H9 (cell line): ENCODE data around the gene TAGLN. TPM values are rescaled to one million over a fixed set of nuclear protein-coding genes. Genes with fewer than 3 reads are reported as not detected.

Experiments used
- DNase-seq: peaks from one replicate; pipeline ENCODE4 v3.0.0-alpha.2; 2017
- H2AFZ ChIP-seq: one replicate; pipeline ENCODE4 v1.6.1; 2013; ENCODE audit warnings: mild to moderate bottlenecking, low read length, control low read depth, moderate library complexity
- H2AK5ac ChIP-seq: 2 replicates; pipeline ENCODE4 v1.6.1; 2013; ENCODE audit warnings: low read length, control low read depth, mixed read lengths; ENCODE audit not compliant: insufficient read length
- H2BK120ac ChIP-seq: one replicate; pipeline ENCODE4 v1.6.1; 2013; ENCODE audit warnings: low read depth, mild to moderate bottlenecking, low read length, control low read depth, inconsistent platforms; ENCODE audit not compliant: poor library complexity, severe bottlenecking
- H2BK12ac ChIP-seq: 2 replicates; pipeline ENCODE4 v1.6.1; 2013; ENCODE audit warnings: low read length, control low read depth, mixed read lengths, low read depth; ENCODE audit not compliant: insufficient read length
- H2BK15ac ChIP-seq: 2 replicates; pipeline ENCODE4 v1.6.1; 2013; ENCODE audit warnings: low read depth, low read length, control low read depth
- H2BK20ac ChIP-seq: one replicate; pipeline ENCODE4 v1.6.1; 2013; ENCODE audit warnings: low read depth, mild to moderate bottlenecking, low read length, control low read depth, inconsistent platforms; ENCODE audit not compliant: poor library complexity, severe bottlenecking
- H2BK5ac ChIP-seq: 2 replicates; pipeline ENCODE4 v1.6.1; 2013; ENCODE audit warnings: low read length, control low read depth, mixed read lengths; ENCODE audit not compliant: insufficient read length
- H3K14ac ChIP-seq: 2 replicates; pipeline ENCODE4 v1.6.1; 2013; ENCODE audit warnings: low read length, control low read depth; ENCODE audit not compliant: insufficient read depth
- H3K18ac ChIP-seq: 2 replicates; pipeline ENCODE4 v1.6.1; 2013; ENCODE audit warnings: low read depth, mild to moderate bottlenecking, mixed read lengths, low read length, control low read depth; ENCODE audit not compliant: insufficient read length
- H3K23ac ChIP-seq: 2 replicates; pipeline ENCODE4 v1.6.1; 2013; ENCODE audit warnings: low read length, control low read depth, mixed read lengths, low read depth; ENCODE audit not compliant: insufficient read length
- H3K23me2 ChIP-seq: 2 replicates; pipeline ENCODE4 v1.6.1; 2013; ENCODE audit warnings: low read depth, mild to moderate bottlenecking, mixed read lengths, low read length, control low read depth; ENCODE audit not compliant: insufficient read length, poor library complexity, severe bottlenecking
- H3K27ac ChIP-seq: 2 replicates; pipeline ENCODE4 v1.5.1; 2013; ENCODE audit warnings: low read length, control low read depth, mixed read lengths, low read depth; ENCODE audit not compliant: insufficient read length
- H3K27me3 ChIP-seq: 2 replicates; pipeline ENCODE4 v1.6.1; 2013; ENCODE audit warnings: low read length, control low read depth, inconsistent platforms; ENCODE audit not compliant: insufficient read depth
- H3K4ac ChIP-seq: 2 replicates; pipeline ENCODE4 v1.6.1; 2013; ENCODE audit warnings: low read depth, mild to moderate bottlenecking, control low read depth, inconsistent platforms, low read length, moderate library complexity
- H3K4me1 ChIP-seq: 2 replicates; pipeline ENCODE4 v1.6.1; 2013; ENCODE audit warnings: low read length, control low read depth, inconsistent platforms; ENCODE audit not compliant: insufficient read depth
- H3K4me2 ChIP-seq: 2 replicates; pipeline ENCODE4 v1.6.1; 2013; ENCODE audit warnings: low read length, control low read depth, mixed read lengths; ENCODE audit not compliant: insufficient read length, insufficient read depth
- H3K56ac ChIP-seq: 2 replicates; pipeline ENCODE4 v1.6.1; 2013; ENCODE audit warnings: low read depth, mild to moderate bottlenecking, mixed read lengths, low read length, control low read depth; ENCODE audit not compliant: insufficient read length
- H3K79me1 ChIP-seq: 2 replicates; pipeline ENCODE4 v1.6.1; 2013; ENCODE audit warnings: low read depth, mild to moderate bottlenecking, moderate library complexity, low read length, control low read depth, inconsistent platforms; ENCODE audit not compliant: insufficient read depth, poor library complexity, severe bottlenecking
- H3K79me2 ChIP-seq: 2 replicates; pipeline ENCODE4 v1.6.1; 2013; ENCODE audit warnings: low read length, control low read depth, inconsistent platforms; ENCODE audit not compliant: insufficient read depth
- H3K9ac ChIP-seq: 2 replicates; pipeline ENCODE4 v1.6.1; 2013; ENCODE audit warnings: low read length, control low read depth, mixed read lengths; ENCODE audit not compliant: insufficient read length; ENCODE audit errors: extremely low read depth
- H3K9me3 ChIP-seq: one replicate; pipeline ENCODE4 v1.6.1; 2013; ENCODE audit warnings: low read depth, low read length, inconsistent platforms; ENCODE audit not compliant: control insufficient read depth
- H3T11ph ChIP-seq: one replicate; pipeline ENCODE4 v1.6.1; 2013; ENCODE audit warnings: mild to moderate bottlenecking, low read length, control low read depth, inconsistent platforms
- H4K20me1 ChIP-seq: one replicate; pipeline ENCODE4 v1.6.1; 2013; ENCODE audit not compliant: control insufficient read depth, insufficient read length, insufficient read depth
- H4K5ac ChIP-seq: 2 replicates; pipeline ENCODE4 v1.6.1; 2013; ENCODE audit warnings: low read depth, mild to moderate bottlenecking, mixed read lengths, low read length, control low read depth; ENCODE audit not compliant: insufficient read length
- H4K8ac ChIP-seq: replicated peaks from 2 replicates; pipeline ENCODE4 v1.6.1; 2013; ENCODE audit warnings: low read length, control low read depth, mixed read lengths, low read depth; ENCODE audit not compliant: insufficient read length
- H4K91ac ChIP-seq: 2 replicates; pipeline ENCODE4 v1.6.1; 2013; ENCODE audit warnings: low read depth, mild to moderate bottlenecking, moderate library complexity, mixed read lengths, low read length, control low read depth; ENCODE audit not compliant: insufficient read length
- H3K27ac Mint-ChIP-seq, 3 experiments: 2 replicates in 2 of 3; 3 replicates in 1 of 3; pipeline ENCODE4 v1.8.0; 2020 to 2021; ENCODE audit warnings: mixed read lengths in 3 of 3, mild to moderate bottlenecking in 1 of 3, moderate library complexity in 1 of 3
- H3K27me3 Mint-ChIP-seq: 2 replicates; pipeline ENCODE4 v1.8.0; 2021; ENCODE audit warnings: low read depth, mild to moderate bottlenecking, moderate library complexity, mixed read lengths
- H3K36me3 Mint-ChIP-seq, 3 experiments: 2 replicates in 2 of 3; 3 replicates in 1 of 3; pipeline ENCODE4 v1.8.0; 2020 to 2021; ENCODE audit warnings: low read depth in 3 of 3, mixed read lengths in 3 of 3; ENCODE audit not compliant: insufficient read depth in 1 of 3
- H3K4me1 Mint-ChIP-seq, 2 experiments: 2 replicates each; pipeline ENCODE4 v1.8.0; 2020; ENCODE audit warnings: mixed read lengths in 2 of 2
- H3K4me3 Mint-ChIP-seq, 2 experiments: 2 replicates in 1 of 2; 3 replicates in 1 of 2; pipeline ENCODE4 v1.8.0; 2020 to 2021; ENCODE audit warnings: mild to moderate bottlenecking in 2 of 2, mixed read lengths in 2 of 2, moderate library complexity in 1 of 2
- H3K9me3 Mint-ChIP-seq, 2 experiments: 2 replicates in 1 of 2; 3 replicates in 1 of 2; pipeline ENCODE4 v1.8.0; 2020; ENCODE audit warnings: mild to moderate bottlenecking in 2 of 2, mixed read lengths in 2 of 2, moderate library complexity in 1 of 2
- WGBS: extraction: QIAGEN DNeasy Blood & Tissue Kit; methylation state at CpG from one replicate; pipeline ENCODE4 v1.1.7; 2013; ENCODE audit warnings: missing lambda C conversion rate, low lambda C conversion rate, mixed read lengths; ENCODE audit not compliant: insufficient read length; ENCODE audit errors: extremely low coverage; 5-methylcytosine and 5-hydroxymethylcytosine counted together
- total RNA-seq: library from RNA; stranded (reverse); gene quantifications from 2 replicates; pipeline ENCODE4 v1.2.1, GENCODE V29; 2021
- TF ChIP-seq, protein P1 (sequence below): fragments of 200-600 bp; sonication (generic); conservative IDR thresholded peaks from 3 replicates; pipeline ENCODE4 v1.8.0; 2021; ENCODE audit warnings: antibody characterized with exemption, mild to moderate bottlenecking

Gene TAGLN
- total RNA-seq, 1 experiment from 2014 or later = 176 TPM

DNA sequence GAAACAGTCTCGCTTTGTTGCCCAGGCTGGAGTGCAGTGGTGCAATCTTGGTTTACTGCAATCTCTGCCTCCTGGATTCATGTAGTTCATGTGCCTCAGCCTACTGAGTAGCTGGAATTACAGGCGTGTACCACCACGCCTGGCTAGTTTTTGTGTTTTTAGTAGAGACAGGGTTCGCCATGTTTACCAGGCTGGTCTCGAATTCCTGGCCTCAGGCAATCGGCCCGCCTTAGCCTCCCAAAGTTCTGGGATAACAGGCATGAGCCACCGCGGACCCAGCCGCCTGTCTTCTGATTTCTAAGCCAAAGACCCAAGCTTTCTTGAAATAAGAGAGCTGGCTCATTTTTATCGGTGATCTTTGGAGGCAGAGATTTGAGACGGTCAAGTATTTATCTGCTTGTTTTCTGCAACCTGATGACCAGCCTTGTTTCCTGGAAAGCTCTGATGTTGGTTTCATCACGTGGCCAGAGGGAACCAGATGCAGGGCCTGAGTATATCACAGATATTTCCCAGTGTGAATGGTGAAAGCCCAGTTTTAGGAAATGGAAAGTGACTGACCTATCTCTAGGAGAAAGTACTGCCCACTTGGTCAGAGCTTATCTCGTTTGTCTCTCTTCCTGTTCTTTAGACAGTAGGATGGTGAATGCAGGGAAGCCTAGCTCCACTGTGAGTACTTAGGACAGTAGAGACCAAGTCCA, 26.3 kb upstream of the TAGLN start:
- Histone ChIP-seq H2BK15ac (no peak overlapping the region), H3K18ac (no peak overlapping the region), H2BK5ac (no peak overlapping the region), H3K27me3 (no peaks in the 10 kb centered on the region), H2BK12ac (no peak overlapping the region), H4K91ac (no peak overlapping the region), H3K9ac (no peak overlapping the region), H3K14ac (no peak overlapping the region), H3K4me1 (no peaks in the 10 kb centered on the region), H3T11ph (no peak overlapping the region), H2AK5ac (no peak overlapping the region), H2AFZ (no peak overlapping the region), H3K4me2 (no peak overlapping the region), H3K79me1 (no peaks in the 10 kb centered on the region), H3K56ac (no peak overlapping the region), H4K5ac (no peak overlapping the region), H3K4ac (no peak overlapping the region), H4K20me1 (no peaks in the 10 kb centered on the region), H2BK120ac (no peak overlapping the region), H3K23ac (no peak overlapping the region), H3K27ac (no peak overlapping the region), H3K9me3 (no peaks in the 10 kb centered on the region), H3K23me2 (no peaks in the 10 kb centered on the region), H2BK20ac (no peak overlapping the region), H4K8ac (no peak overlapping the region), H3K79me2 (no peaks in the 10 kb centered on the region)
- DNase-seq = no peak
- no peak overlapping the region for H3K4me3 Mint-ChIP-seq
- peak overlapping the region; percentile 46 to 94 (median 68); a peak in 4 of 7 replicates for H3K27ac Mint-ChIP-seq
- TF ChIP-seq, protein P1, sequence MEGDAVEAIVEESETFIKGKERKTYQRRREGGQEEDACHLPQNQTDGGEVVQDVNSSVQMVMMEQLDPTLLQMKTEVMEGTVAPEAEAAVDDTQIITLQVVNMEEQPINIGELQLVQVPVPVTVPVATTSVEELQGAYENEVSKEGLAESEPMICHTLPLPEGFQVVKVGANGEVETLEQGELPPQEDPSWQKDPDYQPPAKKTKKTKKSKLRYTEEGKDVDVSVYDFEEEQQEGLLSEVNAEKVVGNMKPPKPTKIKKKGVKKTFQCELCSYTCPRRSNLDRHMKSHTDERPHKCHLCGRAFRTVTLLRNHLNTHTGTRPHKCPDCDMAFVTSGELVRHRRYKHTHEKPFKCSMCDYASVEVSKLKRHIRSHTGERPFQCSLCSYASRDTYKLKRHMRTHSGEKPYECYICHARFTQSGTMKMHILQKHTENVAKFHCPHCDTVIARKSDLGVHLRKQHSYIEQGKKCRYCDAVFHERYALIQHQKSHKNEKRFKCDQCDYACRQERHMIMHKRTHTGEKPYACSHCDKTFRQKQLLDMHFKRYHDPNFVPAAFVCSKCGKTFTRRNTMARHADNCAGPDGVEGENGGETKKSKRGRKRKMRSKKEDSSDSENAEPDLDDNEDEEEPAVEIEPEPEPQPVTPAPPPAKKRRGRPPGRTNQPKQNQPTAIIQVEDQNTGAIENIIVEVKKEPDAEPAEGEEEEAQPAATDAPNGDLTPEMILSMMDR = no peak
- H3K36me3 Mint-ChIP-seq = peaks cover 6 to 50% (median 29%) of the 10 kb centered on the region in 3 experiments; a peak in 6 of 7 replicates
- WGBS = no CpG with 5 or more reads among the region's 14 CpGs
- H3K27me3 Mint-ChIP-seq = no peaks in the 10 kb centered on the region
- H3K9me3 Mint-ChIP-seq = no peaks in the 10 kb centered on the region
- H3K4me1 Mint-ChIP-seq = peaks cover 20 to 27% of the 10 kb centered on the region in 2 experiments
